ENCODE data around the gene BUB1. TPM values are rescaled to one million over a fixed set of nuclear protein-coding genes. Genes with fewer than 3 reads are reported as not detected.

Gene BUB1
- total RNA-seq, 2 donors from 2014 or later = not detected

GRCh38 chr2:110659248-110659647, 18.6 kb downstream of the BUB1 start:
- H3K4me1 ChIP-seq = peaks cover 15% of the 10 kb centered on the region
- no peak overlapping the region for H3K27ac ChIP-seq
- H3K27me3 ChIP-seq = no peaks in the 10 kb centered on the region
- no peak overlapping the region for H3K4me3 ChIP-seq
- DNase-seq (no peak), ATAC-seq (no peak)
- 88 to 98% methylated on average over 2 of the region's 2 CpGs for WGBS, 2 donors
- no peak for TF ChIP-seq CTCF (IDR thresholded peaks at IDR 0.05)
- no peak for TF ChIP-seq POLR2A (IDR thresholded peaks at IDR 0.05)
- no peaks in the 10 kb centered on the region for H3K36me3 ChIP-seq (replicated peaks in 1 of 2; ENCODE audit: insufficient read depth in 1 of 2, low read depth in 2 of 2)
- intact Hi-C loops (cut with DNase I) = no loop called here
- H3K9me3 ChIP-seq = no peaks in the 10 kb centered on the region

- Histone ChIP-seq H3K4me3 (no peak overlapping the region), H3K36me3 (replicated peaks in 1 of 2; ENCODE audit: insufficient read depth in 1 of 2, low read depth in 2 of 2) (no peaks in the 10 kb centered on the region), H3K9me3 (no peaks in the 10 kb centered on the region), H3K4me1 (peaks cover 15% of the 10 kb centered on the region), H3K27me3 (no peaks in the 10 kb centered on the region), H3K27ac (peak overlapping the region in 2 of 4 donors; percentile 42 to 52)
- intact Hi-C loops (cut with DNase I) = no loop called here
- no peak for TF ChIP-seq CTCF (IDR thresholded peaks at IDR 0.05)
- WGBS, 2 donors = 19 to 22% methylated on average over 3 of the region's 3 CpGs
- peak; percentile 98 for ATAC-seq
- peak; percentile 35 to 71 (median 55) for DNase-seq
Observed at GRCh38 chr2:110657724-110658305, 20.0 kb downstream of the BUB1 start.

GRCh38 chr2:110655701-110656100, 22.2 kb downstream of the BUB1 start:
- H3K27me3 ChIP-seq = no peaks in the 10 kb centered on the region
- H3K9me3 ChIP-seq = no peaks in the 10 kb centered on the region
- H3K36me3 ChIP-seq (replicated peaks in 1 of 2; ENCODE audit: insufficient read depth in 1 of 2, low read depth in 2 of 2) = no peaks in the 10 kb centered on the region
- 79 to 91% methylated on average over 2 of the region's 2 CpGs for WGBS, 2 donors
- intact Hi-C loops (cut with DNase I) = no loop called here
- H3K4me1 ChIP-seq = peaks cover 15% of the 10 kb centered on the region
- no peak for DNase-seq
- H3K27ac ChIP-seq = no peak overlapping the region
- no peak overlapping the region for H3K4me3 ChIP-seq
- TF ChIP-seq POLR2A (IDR thresholded peaks at IDR 0.05) (no peak), CTCF (IDR thresholded peaks at IDR 0.05) (no peak)
- no peak for ATAC-seq

GRCh38 chr2:110653861-110654260, 24.0 kb downstream of the BUB1 start:
- no peaks in the 10 kb centered on the region for H3K9me3 ChIP-seq
- no peak for DNase-seq
- H3K4me3 ChIP-seq = no peak overlapping the region
- intact Hi-C loops (cut with DNase I) = no loop called here
- no peak for TF ChIP-seq POLR2A (IDR thresholded peaks at IDR 0.05)
- TF ChIP-seq CTCF (IDR thresholded peaks at IDR 0.05) = no peak
- no peak for ATAC-seq
- no peak overlapping the region for H3K27ac ChIP-seq
- H3K36me3 ChIP-seq (replicated peaks in 1 of 2; ENCODE audit: insufficient read depth in 1 of 2, low read depth in 2 of 2) = no peaks in the 10 kb centered on the region
- H3K4me1 ChIP-seq = peaks cover 15% of the 10 kb centered on the region
- H3K27me3 ChIP-seq = no peaks in the 10 kb centered on the region
- WGBS, 2 donors = 91 to 99% methylated on average over 3 of the region's 3 CpGs

GRCh38 chr2:110650346-110650745, 27.5 kb downstream of the BUB1 start:
- WGBS, 2 donors = 90 to 94% methylated on average over 3 to 4 of the region's 4 CpGs
- ATAC-seq (no peak), DNase-seq (no peak)
- H3K9me3 ChIP-seq = no peaks in the 10 kb centered on the region
- no peak for TF ChIP-seq CTCF (IDR thresholded peaks at IDR 0.05)
- no peak for TF ChIP-seq POLR2A (IDR thresholded peaks at IDR 0.05)
- H3K4me3 ChIP-seq = no peak overlapping the region
- H3K27ac ChIP-seq = no peak overlapping the region
- H3K4me1 ChIP-seq = no peaks in the 10 kb centered on the region
- no peaks in the 10 kb centered on the region for H3K27me3 ChIP-seq
- intact Hi-C loops (cut with DNase I) = no loop called here
- no peaks in the 10 kb centered on the region for H3K36me3 ChIP-seq (replicated peaks in 1 of 2; ENCODE audit: insufficient read depth in 1 of 2, low read depth in 2 of 2)
